T1000 (cell line): ENCODE data around the gene MANEA.

ENCODE experiments used
- DNase-seq: peaks from one replicate; lab custom pipeline; 2025; ENCODE audit warnings: mixed read lengths; lab: John Stamatoyannopoulos, UW

The MANEA gene

GRCh38 chr6:95587989-95588388 is 10.7 kb downstream of the MANEA start:
- no peak for DNase-seq

GRCh38 chr6:95589067-95589466 is 11.7 kb downstream of the MANEA start:
- no peak for DNase-seq

- no peak for DNase-seq
Observed at GRCh38 chr6:95589826-95590570, 12.7 kb downstream of the MANEA start.

GRCh38 chr6:95593025-95593424 is 15.7 kb downstream of the MANEA start:
- DNase-seq = no peak

- DNase-seq = no peak
Observed at GRCh38 chr6:95596021-95596420, 18.7 kb downstream of the MANEA start.

- DNase-seq = no peak
Observed at GRCh38 chr6:95599706-95600105, 22.4 kb downstream of the MANEA start.

GRCh38 chr6:95601133-95601532 is 23.8 kb downstream of the MANEA start:
- no peak for DNase-seq

- no peak for DNase-seq
Observed at GRCh38 chr6:95614094-95614493, 36.8 kb downstream of the MANEA start.

- DNase-seq = no peak
Observed at GRCh38 chr6:95629551-95629950, 52.2 kb downstream of the MANEA start.

- no peak for DNase-seq
Observed at GRCh38 chr6:95636552-95637431, 59.5 kb downstream of the MANEA start.

GRCh38 chr6:95648636-95649035 is 71.3 kb downstream of the MANEA start:
- DNase-seq = no peak

- DNase-seq = no peak
Observed at GRCh38 chr6:95649451-95649850, 72.1 kb downstream of the MANEA start.

GRCh38 chr6:95654176-95654575 is 76.8 kb downstream of the MANEA start:
- DNase-seq = no peak

- DNase-seq = no peak
Observed at GRCh38 chr6:95658886-95659285, 81.6 kb downstream of the MANEA start.
